ENCODE measurements around the gene CCDC148.
"Not testable (repeated sequence)": the region's sequence is repeated elsewhere in the genome, so short reads cannot be mapped to it uniquely, and the experiment has no call there.

CCDC148 gene

DNA sequence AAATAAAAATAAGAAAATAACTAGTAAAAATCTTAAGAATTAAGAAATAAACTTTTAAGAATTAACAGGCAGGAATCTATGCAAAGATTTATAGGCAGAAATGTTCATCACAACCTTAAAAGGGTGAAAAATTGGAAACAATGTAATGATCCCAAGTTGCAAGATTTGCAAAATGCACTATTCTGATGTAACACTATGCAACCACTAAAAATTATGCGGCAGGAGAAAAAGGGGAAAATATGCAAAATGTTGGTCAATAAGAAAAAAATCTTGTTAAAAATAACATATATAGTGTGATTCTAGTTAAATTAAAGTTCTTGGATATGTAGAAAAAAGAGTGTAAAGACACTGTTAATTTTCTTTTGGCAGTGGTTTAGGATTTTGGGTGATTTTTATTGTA lies 222.1 kb downstream of the CCDC148 start:
- no peak for TF ChIP-seq POLR2A (IDR thresholded peaks at IDR 0.05; ENCODE audit: low read length)
- no peak for TF ChIP-seq GATA1 (IDR thresholded peaks at IDR 0.05; ENCODE audit: low read depth, low read length)
- DNase-seq: no peak

DNA sequence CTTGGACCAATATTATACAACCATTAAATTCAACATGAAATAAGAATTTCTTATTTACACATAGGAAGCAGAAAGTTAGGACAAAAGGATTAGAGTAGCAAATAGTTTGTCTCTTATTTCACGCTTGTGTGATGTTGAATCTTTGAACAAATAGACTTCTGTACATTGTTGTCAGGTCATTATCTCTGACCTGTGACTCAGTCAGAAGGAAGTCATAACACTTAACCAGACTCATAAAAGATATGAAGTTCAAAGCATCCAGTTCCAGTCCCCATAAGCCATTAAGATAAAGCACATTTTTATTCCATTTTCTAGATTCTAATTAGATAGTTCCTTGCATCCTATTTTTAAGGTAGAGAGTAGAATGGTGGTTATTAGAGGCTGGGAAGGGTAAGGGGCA lies 224.1 kb downstream of the CCDC148 start:
- DNase-seq: no peak

DNA sequence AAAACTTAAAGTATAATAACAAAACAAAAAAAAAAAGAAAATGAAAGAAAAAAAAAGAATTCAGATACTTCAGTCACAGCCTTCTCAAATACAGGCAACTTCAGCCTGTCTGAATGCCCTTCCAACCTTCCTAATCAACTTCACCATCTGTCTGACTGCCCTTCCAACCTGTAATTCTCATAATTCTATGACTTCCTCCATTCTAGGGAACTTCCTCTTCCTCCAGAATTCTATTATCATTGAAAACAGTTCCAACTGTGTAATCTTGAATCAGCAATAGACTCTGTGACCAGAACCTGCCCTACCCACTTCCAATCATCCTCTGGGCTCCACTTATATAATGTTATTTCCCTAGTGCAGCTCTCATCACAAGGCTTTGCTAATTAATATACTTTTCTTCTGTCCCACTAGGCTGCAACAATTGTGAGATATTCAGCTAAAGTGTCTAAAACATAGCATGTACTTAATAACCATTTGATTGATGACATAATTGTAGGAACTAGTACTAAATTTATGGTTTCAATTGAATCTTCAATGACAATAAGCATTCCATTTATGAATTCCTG lies 227.5 kb downstream of the CCDC148 start:
- peak in 1 of 2 experiments; percentile 12 for DNase-seq
- TF ChIP-seq POLR2A (IDR thresholded peaks at IDR 0.05; ENCODE audit: low read length) (no peak), GATA1 (IDR thresholded peaks at IDR 0.05; ENCODE audit: low read depth, low read length) (no peak)

More for the DNA sequence above, 224.1 kb downstream of the CCDC148 start:
- TF ChIP-seq GATA1 (IDR thresholded peaks at IDR 0.05; ENCODE audit: low read depth, low read length) (no peak), POLR2A (IDR thresholded peaks at IDR 0.05; ENCODE audit: low read length) (no peak)

DNA sequence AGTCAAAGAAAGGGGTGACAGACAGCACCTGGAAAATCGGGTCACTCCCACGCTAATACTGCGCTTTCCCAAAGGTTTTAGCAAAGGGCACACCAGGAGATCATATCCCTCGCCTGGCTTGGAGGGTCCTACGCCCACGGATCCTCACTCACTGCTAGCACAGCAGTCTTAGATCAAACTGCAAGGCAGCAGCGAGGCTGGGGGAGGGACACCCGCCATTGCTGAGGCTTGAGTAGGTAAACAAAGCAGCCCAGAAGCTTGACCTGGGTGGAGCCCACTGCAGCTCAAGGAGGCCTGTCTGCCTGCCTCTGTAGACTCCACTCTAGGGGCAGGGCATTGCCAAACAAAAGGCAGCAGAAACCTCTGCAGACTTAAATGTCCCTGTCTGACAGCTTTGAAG lies 233.5 kb downstream of the CCDC148 start:
- DNase-seq: not testable (repeated sequence)

DNA sequence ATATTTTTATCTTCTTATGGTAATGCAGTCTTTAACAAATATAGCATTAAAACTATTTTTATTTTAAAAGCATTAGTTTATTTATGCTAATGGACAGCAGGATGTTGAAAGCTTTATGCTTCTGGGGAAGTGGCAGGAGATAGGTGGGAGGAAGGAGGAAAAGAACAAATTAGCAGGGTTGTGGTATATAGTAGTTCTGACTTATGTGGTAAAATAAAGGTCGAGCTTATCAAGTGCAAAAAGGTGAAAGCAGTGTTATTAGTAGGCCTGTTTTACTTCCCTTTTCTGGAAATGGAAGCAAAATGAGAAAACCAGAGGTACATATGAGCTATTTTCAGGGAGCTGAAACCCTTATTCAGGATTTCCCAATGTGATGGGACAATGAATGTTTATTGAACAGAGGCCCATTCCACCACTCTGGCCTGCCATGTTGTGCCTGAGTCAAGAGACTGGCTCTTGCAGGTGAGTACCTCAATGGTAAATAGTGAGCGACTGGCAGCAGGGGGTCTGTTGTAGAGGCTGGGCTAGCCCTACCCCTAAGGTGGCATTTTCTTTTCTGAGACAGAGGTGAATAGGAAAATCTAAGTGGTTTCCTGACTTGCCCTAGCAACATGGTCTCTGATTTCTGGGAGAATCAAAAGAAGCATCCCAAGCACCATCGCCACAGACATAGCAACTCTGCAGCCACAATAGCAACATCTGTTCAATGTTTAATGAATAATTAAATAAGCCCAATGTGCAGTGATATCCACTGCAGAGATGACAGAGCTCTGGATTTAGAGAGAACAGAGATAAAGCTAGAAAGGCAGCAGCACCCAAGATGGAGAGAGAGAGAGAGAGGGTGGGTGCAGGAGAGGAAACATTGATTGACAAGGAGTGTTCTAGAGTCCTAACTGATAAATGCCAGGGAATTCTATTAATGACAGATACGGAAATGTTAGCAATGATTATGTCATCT lies 235.2 kb downstream of the CCDC148 start:
- no peak for DNase-seq
- no peak for TF ChIP-seq GATA1 (IDR thresholded peaks at IDR 0.05; ENCODE audit: low read depth, low read length)
- TF ChIP-seq POLR2A (IDR thresholded peaks at IDR 0.05; ENCODE audit: low read length): no peak

DNA sequence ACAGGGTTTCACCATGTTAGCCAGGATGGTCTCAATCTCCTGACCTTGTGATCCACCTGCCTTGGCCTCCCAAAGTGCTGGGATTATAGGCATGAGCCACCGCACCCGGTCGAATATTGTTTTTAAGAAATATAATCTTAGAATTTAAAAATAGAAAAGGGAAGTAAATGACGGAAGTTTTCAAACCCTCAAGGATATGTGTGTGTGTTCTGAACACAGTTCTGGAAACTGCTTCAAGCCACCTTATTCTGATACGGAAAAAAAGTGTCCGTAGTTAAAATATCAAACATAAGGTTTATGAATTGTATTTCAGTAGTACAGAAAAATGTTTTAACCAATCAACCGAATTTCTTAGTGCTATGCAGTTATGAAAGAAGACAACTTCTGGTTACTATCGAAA lies 239.0 kb downstream of the CCDC148 start:
- no peak for TF ChIP-seq GATA1 (IDR thresholded peaks at IDR 0.05; ENCODE audit: low read depth, low read length)
- TF ChIP-seq POLR2A (IDR thresholded peaks at IDR 0.05; ENCODE audit: low read length): no peak
- no peak for DNase-seq

DNA sequence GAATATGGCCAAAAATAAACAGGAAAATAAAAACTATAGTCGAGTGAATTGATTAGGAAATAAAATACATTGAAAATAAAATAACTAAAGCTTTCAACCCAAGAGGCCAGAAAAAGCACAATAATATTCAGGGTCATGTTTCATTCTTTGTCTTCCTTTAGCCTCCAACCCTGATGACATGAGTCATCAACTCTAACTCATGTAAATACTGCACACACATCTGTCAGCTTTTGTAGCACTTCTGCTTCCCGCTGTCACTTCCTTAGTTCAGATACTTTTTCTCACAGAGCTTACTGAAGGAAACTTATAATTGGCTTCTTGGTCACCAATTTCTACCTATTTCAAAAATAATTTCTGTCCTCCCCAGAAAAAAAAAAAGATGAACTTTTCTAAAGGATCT lies 242.1 kb downstream of the CCDC148 start:
- TF ChIP-seq POLR2A (IDR thresholded peaks at IDR 0.05; ENCODE audit: low read length): no peak
- no peak for TF ChIP-seq GATA1 (IDR thresholded peaks at IDR 0.05; ENCODE audit: low read depth, low read length)
- DNase-seq: no peak

DNA sequence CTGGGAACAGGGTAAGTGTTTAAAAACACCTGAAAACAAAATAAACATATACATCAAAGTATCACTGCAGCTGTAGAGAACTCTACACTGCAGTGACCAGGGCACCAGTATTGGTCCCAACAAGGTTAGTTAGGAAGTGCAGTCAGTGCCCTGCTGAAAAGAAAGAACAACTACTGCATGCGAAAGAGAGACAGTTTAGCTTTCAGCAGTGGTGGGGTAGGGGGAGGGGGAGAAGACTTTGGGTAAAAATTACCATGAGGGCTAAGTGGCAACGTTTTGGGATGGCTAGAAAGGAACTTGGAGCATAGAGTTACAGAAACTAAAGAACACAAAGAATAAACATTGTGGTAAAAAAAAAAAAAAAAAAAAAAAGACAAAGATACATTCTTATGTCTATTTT lies 242.8 kb downstream of the CCDC148 start:
- DNase-seq: no peak

DNA sequence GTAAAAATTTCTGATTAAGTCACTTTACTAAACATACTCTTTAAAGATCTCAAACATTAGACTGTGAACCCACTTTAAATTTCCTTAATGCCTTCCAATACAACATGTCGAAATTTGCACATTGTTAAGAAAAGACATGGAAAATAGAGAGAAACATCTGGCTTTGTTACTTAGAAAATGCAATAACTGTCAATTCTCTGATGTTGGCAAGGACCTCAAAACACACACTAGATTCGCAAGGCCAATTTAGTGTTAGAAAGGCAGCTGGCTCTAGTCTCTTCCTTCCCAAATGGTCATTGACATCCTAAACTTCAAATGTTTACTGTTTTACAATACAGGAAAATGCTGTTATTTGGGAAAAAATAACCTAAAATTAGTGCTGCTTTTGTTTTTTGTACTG lies 244.3 kb downstream of the CCDC148 start:
- TF ChIP-seq GATA1 (IDR thresholded peaks at IDR 0.05; ENCODE audit: low read depth, low read length): no peak
- no peak for TF ChIP-seq POLR2A (IDR thresholded peaks at IDR 0.05; ENCODE audit: low read length)
- no peak for DNase-seq

More for the DNA sequence above, 242.8 kb downstream of the CCDC148 start:
- no peak for TF ChIP-seq GATA1 (IDR thresholded peaks at IDR 0.05; ENCODE audit: low read depth, low read length)
- no peak for TF ChIP-seq POLR2A (IDR thresholded peaks at IDR 0.05; ENCODE audit: low read length)

DNA sequence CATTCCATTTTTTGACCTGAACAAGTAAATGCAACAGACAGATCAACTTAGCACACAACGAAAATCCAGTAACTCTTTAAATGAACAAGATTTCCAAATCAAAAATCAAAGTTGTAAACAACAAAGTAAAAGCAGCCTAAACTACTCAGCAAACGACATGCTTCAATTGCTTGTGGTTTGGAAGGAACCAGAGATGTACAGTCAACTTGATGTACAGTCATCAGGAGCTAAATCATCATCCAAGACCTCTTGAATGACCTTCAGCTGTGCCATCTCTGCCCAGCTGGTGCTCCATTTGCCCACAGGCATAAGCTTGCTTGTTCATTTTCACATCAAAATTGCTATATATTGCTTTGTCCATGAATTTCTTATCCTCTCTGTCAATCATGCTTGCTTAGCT lies 245.1 kb downstream of the CCDC148 start:
- TF ChIP-seq POLR2A (IDR thresholded peaks at IDR 0.05; ENCODE audit: low read length) (no peak), GATA1 (IDR thresholded peaks at IDR 0.05; ENCODE audit: low read depth, low read length) (no peak)
- DNase-seq: no peak

DNA sequence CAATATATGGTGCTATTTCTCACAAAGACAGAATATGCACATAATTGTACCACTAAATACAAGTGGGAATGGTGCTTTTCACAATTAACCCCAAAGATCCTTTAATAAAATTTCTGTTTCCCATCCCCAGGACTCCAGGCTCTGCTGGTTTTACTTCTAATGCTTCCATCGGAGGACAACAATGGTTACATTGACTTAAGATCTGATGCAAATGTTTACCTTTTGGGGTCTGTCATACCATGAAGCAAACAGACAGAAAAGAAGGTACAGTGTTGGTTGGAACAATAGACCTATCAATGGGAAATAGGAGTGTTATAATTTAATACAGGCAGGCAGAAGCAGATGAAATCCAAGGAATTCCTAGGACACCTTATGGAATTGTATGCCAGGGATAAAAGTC lies 249.2 kb downstream of the CCDC148 start:
- TF ChIP-seq GATA1 (IDR thresholded peaks at IDR 0.05; ENCODE audit: low read depth, low read length) (no peak), POLR2A (IDR thresholded peaks at IDR 0.05; ENCODE audit: low read length) (no peak)
- DNase-seq: no peak

DNA sequence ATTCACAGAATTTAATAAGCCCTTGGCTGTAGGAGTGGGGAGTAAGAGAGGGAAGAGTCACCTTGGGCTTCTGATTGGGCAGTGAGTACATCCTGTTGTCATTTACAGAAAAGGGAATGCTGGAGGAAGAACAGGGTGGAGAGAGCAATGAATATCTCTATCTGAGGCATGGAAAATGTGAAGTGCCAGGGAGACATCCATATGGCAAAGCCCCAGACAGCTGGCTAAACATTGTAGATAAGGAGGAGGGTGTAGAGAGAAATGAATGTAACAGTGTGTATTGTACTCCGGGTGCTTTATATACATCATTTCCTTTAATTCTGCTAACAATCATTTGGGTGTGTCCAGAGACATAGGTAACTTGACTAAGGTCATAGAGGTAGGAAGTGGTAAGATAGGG lies 251.3 kb downstream of the CCDC148 start:
- no peak for DNase-seq
- TF ChIP-seq POLR2A (IDR thresholded peaks at IDR 0.05; ENCODE audit: low read length) (no peak), GATA1 (IDR thresholded peaks at IDR 0.05; ENCODE audit: low read depth, low read length) (no peak)

DNA sequence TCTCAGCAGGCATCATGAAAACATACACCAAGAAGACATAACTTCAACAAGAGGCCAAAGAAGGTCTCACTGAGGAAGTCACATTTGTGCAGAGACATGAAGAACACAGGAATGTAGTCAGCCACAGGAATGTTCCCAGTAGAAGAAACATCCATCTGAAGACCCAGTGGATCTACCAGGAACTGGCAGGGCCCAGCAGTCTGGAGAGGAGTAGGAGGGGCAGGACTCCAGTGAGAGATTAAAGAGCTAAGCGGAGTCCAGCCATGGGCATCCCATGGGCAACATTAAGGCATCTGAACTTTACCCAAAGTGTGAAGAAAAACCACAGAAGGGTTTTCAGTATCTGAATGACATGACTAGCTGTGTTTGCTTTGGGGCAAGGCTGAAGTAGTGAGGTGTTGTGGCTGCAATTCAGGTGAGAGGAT lies 251.8 kb downstream of the CCDC148 start:
- TF ChIP-seq POLR2A (IDR thresholded peaks at IDR 0.05; ENCODE audit: low read length) (no peak), GATA1 (IDR thresholded peaks at IDR 0.05; ENCODE audit: low read depth, low read length) (no peak)
- no peak for DNase-seq

DNA sequence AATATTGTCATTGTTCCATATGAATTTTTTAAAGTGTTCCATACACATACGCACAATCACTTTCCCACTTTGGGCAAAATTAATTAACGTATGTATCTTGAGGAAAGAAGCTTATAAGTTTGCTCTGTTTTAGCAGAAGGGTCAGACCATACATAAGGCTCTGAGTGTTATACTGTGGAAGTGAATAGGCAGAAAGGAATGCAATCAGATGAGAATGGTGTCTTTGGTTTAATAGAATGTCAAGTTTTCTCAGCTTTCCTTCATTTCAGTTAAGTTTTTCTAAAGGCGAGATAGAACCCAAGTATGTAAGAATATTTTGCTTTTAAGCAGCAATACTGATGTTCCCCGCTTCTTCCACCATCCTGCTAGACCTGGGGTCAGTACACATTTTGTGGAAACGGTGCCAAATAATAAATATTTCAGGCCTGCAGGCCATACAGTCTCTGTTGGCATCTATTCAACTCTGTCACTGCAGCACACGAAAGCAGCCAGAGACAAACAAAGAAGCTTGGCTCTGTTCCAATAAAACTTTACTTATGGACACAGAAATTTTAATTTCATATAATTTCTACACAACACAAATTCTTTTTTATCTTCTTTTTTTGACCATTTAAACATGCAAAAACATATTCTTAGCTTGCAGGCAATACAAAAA lies 254.3 kb downstream of the CCDC148 start:
- no peak for DNase-seq
- TF ChIP-seq GATA1 (IDR thresholded peaks at IDR 0.05; ENCODE audit: low read depth, low read length): no peak
- no peak for TF ChIP-seq POLR2A (IDR thresholded peaks at IDR 0.05; ENCODE audit: low read length)

All from erythroblast (primary cell).